GM23248 (cell line): Measurements from ENCODE around the gene LCNL1.

Experiments used
- EZH2 ChIP-seq: fragments of 200-600 bp; sonication (generic); IDR thresholded peaks from 2 replicates; pipeline ENCODE4 v1.6.1; 2018; ENCODE audit warnings: antibody characterized with exemption, mild to moderate bottlenecking; ENCODE audit not compliant: insufficient read depth, poor library complexity, severe bottlenecking
- EZH2phosphoT487 ChIP-seq: fragments of 200-600 bp; sonication (generic); IDR thresholded peaks from 2 replicates; pipeline ENCODE4 v1.6.1; 2018; ENCODE audit warnings: antibody characterized with exemption, moderate library complexity, mild to moderate bottlenecking, low read depth; ENCODE audit not compliant: insufficient read depth

DNA sequence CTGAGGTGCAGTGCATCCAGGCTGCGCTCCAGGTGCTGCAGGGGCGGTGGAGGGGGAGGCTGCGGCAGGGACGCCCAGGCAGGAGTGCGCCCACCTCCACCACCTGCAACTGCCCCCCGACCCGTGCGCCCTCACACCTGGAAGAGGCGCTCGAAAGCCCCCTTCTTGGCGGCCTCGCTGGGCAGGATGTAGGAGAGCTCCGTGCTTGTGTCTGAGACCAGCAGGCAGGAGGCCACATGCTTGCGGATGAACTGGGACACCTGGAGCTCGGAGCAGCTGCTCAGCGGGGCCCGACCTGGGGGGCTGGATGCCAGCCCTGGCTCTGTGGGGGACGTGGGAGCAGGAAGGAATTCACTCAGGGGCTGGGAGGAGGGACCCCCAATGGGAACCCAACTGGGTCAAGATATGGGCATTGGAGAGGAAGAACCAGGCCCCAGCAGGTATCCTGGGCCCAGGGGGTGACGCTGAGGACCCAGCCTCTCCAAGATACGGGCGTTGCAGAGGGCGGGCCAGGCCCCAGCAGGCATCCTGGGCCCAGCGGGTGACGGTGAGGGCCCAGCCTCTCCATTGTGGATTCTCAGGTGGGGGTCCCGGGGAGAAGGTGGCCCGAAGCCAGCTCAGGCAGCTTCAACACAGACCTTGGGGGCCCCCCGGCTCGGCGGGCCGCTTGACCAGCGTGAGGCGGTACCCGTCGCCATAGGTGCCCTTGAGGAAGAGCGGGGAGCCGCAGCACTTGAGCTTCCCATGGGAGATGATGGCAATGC lies 32.2 kb downstream of the LCNL1 start:
- no peak for TF ChIP-seq EZH2
- TF ChIP-seq EZH2phosphoT487: no peak
